Epithelial cell of proximal tubule (primary cell): ENCODE measurements around the gene ZNF92. TPM values are rescaled to one million over a fixed set of nuclear protein-coding genes. Genes with fewer than 3 reads are reported as not detected.

Experiments
- DNase-seq: peaks from one replicate; pipeline ENCODE4 v3.0.0-alpha.2; 2011; ENCODE audit warnings: low read depth
- H3K4me3 ChIP-seq: 2 replicates; pipeline ENCODE4 v1.5.1; 2011; ENCODE audit warnings: low read depth, mild to moderate bottlenecking, low read length
- CTCF ChIP-seq: conservative IDR thresholded peaks from 2 replicates; pipeline ENCODE4 v1.5.1; 2012; ENCODE audit warnings: low read depth, mild to moderate bottlenecking, low read length
- total RNA-seq: library from RNA; depleted of rRNA; stranded (reverse); fragments of >200 nt; gene quantifications from 2 replicates; pipeline ENCODE4 v1.2.3, GENCODE V29; 2015

ZNF92 gene
- total RNA-seq, 1 donor from 2014 or later, result 13.0 TPM

- TF ChIP-seq CTCF, result no peak
- H3K4me3 ChIP-seq, result no peak overlapping the region
- no peak for DNase-seq
Observed at GRCh38 chr7:65369843-65370242, 3.8 kb upstream of the ZNF92 start.

GRCh38 chr7:65371468-65371867, 2.2 kb upstream of the ZNF92 start:
- no peak for TF ChIP-seq CTCF
- no peak for DNase-seq
- H3K4me3 ChIP-seq, result no peak overlapping the region

- TF ChIP-seq CTCF, result no peak
- DNase-seq, result no peak
- H3K4me3 ChIP-seq, result no peak overlapping the region
Observed at GRCh38 chr7:65379318-65379717, 5.7 kb downstream of the ZNF92 start.

- no peak overlapping the region for H3K4me3 ChIP-seq
- TF ChIP-seq CTCF, result no peak
- no peak for DNase-seq
Observed at GRCh38 chr7:65381742-65382141, 8.1 kb downstream of the ZNF92 start.

GRCh38 chr7:65382452-65382851, 8.8 kb downstream of the ZNF92 start:
- no peak for TF ChIP-seq CTCF
- DNase-seq, result no peak
- no peak overlapping the region for H3K4me3 ChIP-seq

GRCh38 chr7:65387891-65388290, 14.2 kb downstream of the ZNF92 start:
- no peak for DNase-seq
- no peak for TF ChIP-seq CTCF
- no peak overlapping the region for H3K4me3 ChIP-seq

- no peak overlapping the region for H3K4me3 ChIP-seq
- no peak for TF ChIP-seq CTCF
- DNase-seq, result no peak
Observed at GRCh38 chr7:65390588-65390987, 16.9 kb downstream of the ZNF92 start.
